ENCODE results near the gene AASDH.
"Not testable (repeated sequence)": the region's sequence is repeated elsewhere in the genome, so short reads cannot be mapped to it uniquely, and the experiment has no call there.

AASDH gene

GRCh38 chr4:56388306-56388705, 1.0 kb upstream of the AASDH start:
- no peak for DNase-seq

GRCh38 chr4:56386091-56386490, 1.2 kb downstream of the AASDH start:
- DNase-seq: no peak

GRCh38 chr4:56375458-56375857, 11.8 kb downstream of the AASDH start:
- no peak for DNase-seq

GRCh38 chr4:56374956-56375355, 12.3 kb downstream of the AASDH start:
- DNase-seq: no peak

- no peak for DNase-seq
Measured at GRCh38 chr4:56372774-56373173, 14.5 kb downstream of the AASDH start.

- no peak for DNase-seq
Measured at GRCh38 chr4:56371426-56372220, 15.7 kb downstream of the AASDH start.

GRCh38 chr4:56370377-56370776, 16.9 kb downstream of the AASDH start:
- DNase-seq: no peak

- DNase-seq: not testable (repeated sequence)
Measured at GRCh38 chr4:56362981-56363380, 24.3 kb downstream of the AASDH start.

- no peak for DNase-seq
Measured at GRCh38 chr4:56360071-56360470, 27.2 kb downstream of the AASDH start.

- DNase-seq: no peak
Measured at GRCh38 chr4:56356650-56357049, 30.6 kb downstream of the AASDH start.

GRCh38 chr4:56348576-56348975, 38.7 kb downstream of the AASDH start:
- DNase-seq: no peak

GRCh38 chr4:56345458-56345857, 41.8 kb downstream of the AASDH start:
- no peak for DNase-seq

- DNase-seq: no peak
Measured at GRCh38 chr4:56342746-56343145, 44.5 kb downstream of the AASDH start.

GRCh38 chr4:56330691-56331090, 56.6 kb downstream of the AASDH start:
- no peak for DNase-seq

GRCh38 chr4:56326363-56326762, 60.9 kb downstream of the AASDH start:
- no peak for DNase-seq

GRCh38 chr4:56324011-56324610, 63.2 kb downstream of the AASDH start:
- DNase-seq: no peak

GRCh38 chr4:56323327-56323726, 64.0 kb downstream of the AASDH start:
- no peak for DNase-seq

- no peak for DNase-seq
Measured at GRCh38 chr4:56321251-56321650, 66.0 kb downstream of the AASDH start.

- no peak for DNase-seq
Measured at GRCh38 chr4:56320293-56320692, 67.0 kb downstream of the AASDH start.

- DNase-seq: no peak
Measured at GRCh38 chr4:56318555-56318954, 68.7 kb downstream of the AASDH start.

- no peak for DNase-seq
Measured at GRCh38 chr4:56317749-56318148, 69.5 kb downstream of the AASDH start.

GRCh38 chr4:56316011-56316650, 71.2 kb downstream of the AASDH start:
- no peak for DNase-seq

GRCh38 chr4:56315543-56315942, 71.7 kb downstream of the AASDH start:
- DNase-seq: no peak

GRCh38 chr4:56315041-56315440, 72.2 kb downstream of the AASDH start:
- DNase-seq: no peak
